ENCODE results near the gene NATD1. TPM values are rescaled to one million over a fixed set of nuclear protein-coding genes. Genes with fewer than 3 reads are reported as not detected.
A peak's percentile ranks its signal among the peaks of the same experiment; 100 is the strongest.

NATD1 gene
- total RNA-seq, 1 donor from 2014 or later: 3.6 TPM

- DNase-seq (ENCODE audit: low read depth in 2 of 2): peak; percentile 77 to 81
These were observed 22.5 kb upstream of the NATD1 start for GRCh38 chr17:21275579-21276263.

- no peak for DNase-seq (ENCODE audit: low read depth in 2 of 2)
These were observed 21.9 kb upstream of the NATD1 start for GRCh38 chr17:21275047-21275578.

- DNase-seq (ENCODE audit: low read depth in 2 of 2): no peak
These were observed 19.9 kb upstream of the NATD1 start for GRCh38 chr17:21272881-21273792.

- no peak for DNase-seq (ENCODE audit: low read depth in 2 of 2)
These were observed 19.0 kb upstream of the NATD1 start for GRCh38 chr17:21272250-21272649.

GRCh38 chr17:21271454-21272183 lies 18.4 kb upstream of the NATD1 start:
- no peak for DNase-seq (ENCODE audit: low read depth in 2 of 2)

- DNase-seq (ENCODE audit: low read depth in 2 of 2): no peak
These were observed 16.2 kb upstream of the NATD1 start for GRCh38 chr17:21269394-21269793.

GRCh38 chr17:21268596-21269188 lies 15.5 kb upstream of the NATD1 start:
- DNase-seq (ENCODE audit: low read depth in 2 of 2): no peak

- DNase-seq (ENCODE audit: low read depth in 2 of 2): no peak
These were observed 10.2 kb upstream of the NATD1 start for GRCh38 chr17:21263376-21263775.

GRCh38 chr17:21262259-21262993 lies 9.2 kb upstream of the NATD1 start:
- DNase-seq (ENCODE audit: low read depth in 2 of 2): no peak

GRCh38 chr17:21258593-21258992 lies 5.4 kb upstream of the NATD1 start:
- DNase-seq (ENCODE audit: low read depth in 2 of 2): no peak

GRCh38 chr17:21253646-21254441 lies 634 bp upstream of the NATD1 start:
- no peak for DNase-seq (ENCODE audit: low read depth in 2 of 2)

- no peak for DNase-seq (ENCODE audit: low read depth in 2 of 2)
These were observed 868 bp downstream of the NATD1 start for GRCh38 chr17:21252289-21252795.

- no peak for DNase-seq (ENCODE audit: low read depth in 2 of 2)
These were observed 1.7 kb downstream of the NATD1 start for GRCh38 chr17:21251337-21252010.

- DNase-seq (ENCODE audit: low read depth in 2 of 2): no peak
These were observed 2.4 kb downstream of the NATD1 start for GRCh38 chr17:21250854-21251253.

GRCh38 chr17:21249920-21250703 lies 3.1 kb downstream of the NATD1 start:
- no peak for DNase-seq (ENCODE audit: low read depth in 2 of 2)

- no peak for DNase-seq (ENCODE audit: low read depth in 2 of 2)
These were observed 4.0 kb downstream of the NATD1 start for GRCh38 chr17:21249086-21249795.

- no peak for DNase-seq (ENCODE audit: low read depth in 2 of 2)
These were observed 4.7 kb downstream of the NATD1 start for GRCh38 chr17:21248500-21248899.

All from lung microvascular endothelial cell (primary cell).